Neural progenitor cell (in vitro differentiated cells): ENCODE data around the gene ITIH5. TPM values are rescaled to one million over a fixed set of nuclear protein-coding genes. Genes with fewer than 3 reads are reported as not detected.
"Not testable (repeated sequence)": the region's sequence is repeated elsewhere in the genome, so short reads cannot be mapped to it uniquely, and the experiment has no call there.

Experiments used
- DNase-seq: peaks from one replicate; pipeline ENCODE4 v3.0.0-alpha.2; 2016; ENCODE audit warnings: low spot score
- H2AFZ ChIP-seq: fragments of 200-600 bp; sonication (generic); replicated peaks from 2 replicates; pipeline ENCODE4 v1.6.1; 2016; ENCODE audit warnings: antibody characterized with exemption
- H3F3A ChIP-seq: fragments of 200-600 bp; sonication (generic); 2 replicates; pipeline ENCODE4 v1.6.1; 2016; ENCODE audit warnings: antibody characterized with exemption, low read depth
- H3K27ac ChIP-seq: fragments of 200-600 bp; sonication (generic); 2 replicates; pipeline ENCODE4 v1.5.1; 2016; ENCODE audit warnings: mild to moderate bottlenecking
- H3K27me3 ChIP-seq: fragments of 200-600 bp; sonication (generic); 2 replicates; pipeline ENCODE4 v1.6.1; 2016; ENCODE audit warnings: mild to moderate bottlenecking, moderate library complexity
- H3K36me3 ChIP-seq: fragments of 200-600 bp; sonication (generic); 2 replicates; pipeline ENCODE4 v1.5.1; 2016
- H3K4me1 ChIP-seq: fragments of 200-600 bp; sonication (generic); 2 replicates; pipeline ENCODE4 v1.6.1; 2016; ENCODE audit warnings: mixed run types
- H3K4me2 ChIP-seq: fragments of 200-600 bp; sonication (generic); 2 replicates; pipeline ENCODE4 v1.6.1; 2016
- H3K4me3 ChIP-seq: fragments of 200-600 bp; sonication (generic); 2 replicates; pipeline ENCODE4 v1.5.1; 2016
- H3K79me2 ChIP-seq: fragments of 200-600 bp; sonication (generic); 2 replicates; pipeline ENCODE4 v1.6.1; 2016; ENCODE audit warnings: low read depth
- H3K9ac ChIP-seq: fragments of 200-600 bp; sonication (generic); 2 replicates; pipeline ENCODE4 v1.6.1; 2016
- H3K9me3 ChIP-seq: fragments of 200-600 bp; sonication (generic); 2 replicates; pipeline ENCODE4 v1.5.1; 2016; ENCODE audit warnings: low read depth
- H4K20me1 ChIP-seq: fragments of 200-600 bp; sonication (generic); 2 replicates; pipeline ENCODE4 v1.6.1; 2016; ENCODE audit warnings: low read depth
- H3K27ac Mint-ChIP-seq: 3 replicates; pipeline ENCODE4 v1.8.0; 2021; ENCODE audit warnings: mixed read lengths
- H3K27me3 Mint-ChIP-seq: 2 replicates; pipeline ENCODE4 v1.8.0; 2022; ENCODE audit warnings: low read depth, mild to moderate bottlenecking, inconsistent platforms, moderate library complexity, mixed read lengths; ENCODE audit not compliant: insufficient read depth
- H3K36me3 Mint-ChIP-seq: 3 replicates; pipeline ENCODE4 v1.8.0; 2021; ENCODE audit warnings: mixed read lengths
- H3K4me1 Mint-ChIP-seq: 3 replicates; pipeline ENCODE4 v1.8.0; 2021; ENCODE audit warnings: mixed read lengths
- H3K4me3 Mint-ChIP-seq: 3 replicates; pipeline ENCODE4 v1.8.0; 2021; ENCODE audit warnings: mild to moderate bottlenecking, moderate library complexity, mixed read lengths
- H3K9me3 Mint-ChIP-seq: 3 replicates; pipeline ENCODE4 v1.8.0; 2020; ENCODE audit warnings: mixed read lengths
- CTCF ChIP-seq: fragments of 200-600 bp; sonication (generic); IDR thresholded peaks from 2 replicates; pipeline ENCODE4 v1.5.1; 2017; ENCODE audit warnings: antibody characterized with exemption, mild to moderate bottlenecking
- EZH2 ChIP-seq: fragments of 200-600 bp; sonication (generic); IDR thresholded peaks from 2 replicates; pipeline ENCODE4 v1.6.1; 2017; ENCODE audit warnings: antibody characterized with exemption, mild to moderate bottlenecking, moderate library complexity
- EZH2phosphoT487 ChIP-seq: fragments of 200-600 bp; sonication (generic); IDR thresholded peaks from 2 replicates; pipeline ENCODE4 v1.6.1; 2017; ENCODE audit warnings: antibody characterized with exemption
- total RNA-seq: library from RNA; depleted of rRNA; stranded (reverse); fragments of >200 nt; gene quantifications from 2 replicates; pipeline ENCODE4 v1.2.3, GENCODE V29; 2015; ENCODE audit warnings: low replicate concordance

Gene ITIH5
- 0.84 and 1.1 TPM in 2 replicates for total RNA-seq

GRCh38 chr10:7666253-7667023 lies at the start of gene ITIH5:
Gene ITIH5 (minus strand): TSS chr10:7666966. CDS start chr10:7666892, 74 bp downstream.
- DNase-seq = peak; percentile 49
- Mint-ChIP-seq H3K27me3 (peaks cover 33% of the 10 kb centered on the region), H3K9me3 (no peaks in the 10 kb centered on the region), H3K27ac (no peak within 1 kb of the TSS), H3K4me3 (peak within 1 kb of the TSS; percentile 86), H3K4me1 (peaks cover 16% of the 10 kb centered on the region), H3K36me3 (no peaks in the 10 kb centered on the region)
- Histone ChIP-seq H3K4me2 (peak within 1 kb of the TSS; percentile 100), H2AFZ (peak within 1 kb of the TSS; percentile 95), H3K9me3 (no peaks in the 10 kb centered on the region), H3F3A (peaks cover 19% of the 10 kb centered on the region), H3K4me3 (peak within 1 kb of the TSS; percentile 87), H3K4me1 (peaks cover 17% of the 10 kb centered on the region), H3K27ac (no peak within 1 kb of the TSS), H3K9ac (no peak within 1 kb of the TSS), H3K79me2 (no peaks in the 10 kb centered on the region), H3K36me3 (no peaks in the 10 kb centered on the region), H3K27me3 (peaks cover 68% of the 10 kb centered on the region), H4K20me1 (peaks cover 23% of the 10 kb centered on the region)
- TF ChIP-seq EZH2 (peak; percentile 84), EZH2phosphoT487 (peak; percentile 84), CTCF (no peak)

- no peaks in the 10 kb centered on the region for H3F3A ChIP-seq
- no peaks in the 10 kb centered on the region for H3K36me3 ChIP-seq
- no peaks in the 10 kb centered on the region for H3K36me3 Mint-ChIP-seq
- H4K20me1 ChIP-seq = no peaks in the 10 kb centered on the region
- no peak overlapping the region for H2AFZ ChIP-seq
- no peaks in the 10 kb centered on the region for H3K4me1 ChIP-seq
- H3K9me3 Mint-ChIP-seq = peaks cover 6% of the 10 kb centered on the region
- no peaks in the 10 kb centered on the region for H3K79me2 ChIP-seq
- no peak overlapping the region for H3K27ac ChIP-seq
- no peak for DNase-seq
- no peak for TF ChIP-seq CTCF
- no peak for TF ChIP-seq EZH2phosphoT487
- TF ChIP-seq EZH2 = no peak
- no peak overlapping the region for H3K4me3 ChIP-seq
- no peaks in the 10 kb centered on the region for H3K4me1 Mint-ChIP-seq
- H3K27me3 Mint-ChIP-seq = peaks cover 6% of the 10 kb centered on the region
- H3K4me3 Mint-ChIP-seq = no peak overlapping the region
- H3K27me3 ChIP-seq = no peaks in the 10 kb centered on the region
- H3K4me2 ChIP-seq = no peak overlapping the region
- H3K9ac ChIP-seq = no peak overlapping the region
- H3K9me3 ChIP-seq = no peaks in the 10 kb centered on the region
- no peak overlapping the region for H3K27ac Mint-ChIP-seq
These were observed 48.7 kb upstream of the ITIH5 start for GRCh38 chr10:7715515-7715914.

- not testable (repeated sequence) for H3K4me3 Mint-ChIP-seq, DNase-seq, H3K4me1 Mint-ChIP-seq, H3K4me1 ChIP-seq, H3K9me3 ChIP-seq, H2AFZ ChIP-seq, H3K27me3 Mint-ChIP-seq, H3K9ac ChIP-seq, H3K27ac ChIP-seq, H3K9me3 Mint-ChIP-seq, H3K4me2 ChIP-seq, H3K79me2 ChIP-seq, H3F3A ChIP-seq, H3K4me3 ChIP-seq, H3K36me3 ChIP-seq, H3K27ac Mint-ChIP-seq, H3K36me3 Mint-ChIP-seq, H4K20me1 ChIP-seq, H3K27me3 ChIP-seq
These were observed 44.3 kb upstream of the ITIH5 start for GRCh38 chr10:7711075-7711474.

GRCh38 chr10:7710446-7710845 lies 43.7 kb upstream of the ITIH5 start:
- H4K20me1 ChIP-seq = no peaks in the 10 kb centered on the region
- Mint-ChIP-seq H3K9me3 (peaks cover 5% of the 10 kb centered on the region), H3K4me1 (no peaks in the 10 kb centered on the region), H3K27ac (no peak overlapping the region), H3K27me3 (peaks cover 2% of the 10 kb centered on the region), H3K4me3 (no peak overlapping the region), H3K36me3 (no peaks in the 10 kb centered on the region)
- no peak for TF ChIP-seq EZH2phosphoT487
- TF ChIP-seq EZH2 = no peak
- TF ChIP-seq CTCF = no peak
- no peaks in the 10 kb centered on the region for H3F3A ChIP-seq
- no peaks in the 10 kb centered on the region for H3K9me3 ChIP-seq
- H2AFZ ChIP-seq = no peak overlapping the region
- no peaks in the 10 kb centered on the region for H3K27me3 ChIP-seq
- DNase-seq = no peak
- no peaks in the 10 kb centered on the region for H3K4me1 ChIP-seq
- H3K36me3 ChIP-seq = no peaks in the 10 kb centered on the region
- no peaks in the 10 kb centered on the region for H3K79me2 ChIP-seq
- H3K4me3 ChIP-seq = no peak overlapping the region
- H3K9ac ChIP-seq = no peak overlapping the region
- H3K27ac ChIP-seq = no peak overlapping the region
- no peak overlapping the region for H3K4me2 ChIP-seq
